GM21619 (cell line): Measurements from ENCODE around the gene MACC1.
A peak's percentile ranks its signal among the peaks of the same experiment; 100 is the strongest.

Experiments used
- ATAC-seq: cut with Tn5 transposase; IDR thresholded peaks from one replicate; pipeline ENCODE4 v1.9.1; 2021; ENCODE audit not compliant: unreplicated experiment

The MACC1 gene

GRCh38 chr7:20232848-20233247, 15.7 kb upstream of the MACC1 start:
- no peak for ATAC-seq

GRCh38 chr7:20229646-20230500, 12.7 kb upstream of the MACC1 start:
- no peak for ATAC-seq

GRCh38 chr7:20229081-20229480, 11.9 kb upstream of the MACC1 start:
- no peak for ATAC-seq

GRCh38 chr7:20228654-20229053, 11.5 kb upstream of the MACC1 start:
- no peak for ATAC-seq

- no peak for ATAC-seq
These were observed 10.2 kb upstream of the MACC1 start for GRCh38 chr7:20227291-20227795.

GRCh38 chr7:20226860-20227259, 9.7 kb upstream of the MACC1 start:
- ATAC-seq, result no peak

- ATAC-seq, result no peak
These were observed 8.2 kb upstream of the MACC1 start for GRCh38 chr7:20225384-20225783.

GRCh38 chr7:20224025-20224424, 6.8 kb upstream of the MACC1 start:
- no peak for ATAC-seq

GRCh38 chr7:20223356-20223755, 6.2 kb upstream of the MACC1 start:
- no peak for ATAC-seq

- no peak for ATAC-seq
These were observed 5.1 kb upstream of the MACC1 start for GRCh38 chr7:20222219-20222828.

- ATAC-seq, result no peak
These were observed 3.9 kb upstream of the MACC1 start for GRCh38 chr7:20220921-20221547.

GRCh38 chr7:20220293-20220761, 3.1 kb upstream of the MACC1 start:
- peak; percentile 19 for ATAC-seq

- ATAC-seq, result peak; percentile 71
These were observed 2.5 kb upstream of the MACC1 start for GRCh38 chr7:20219446-20220292.

- ATAC-seq, result no peak
These were observed 1.9 kb upstream of the MACC1 start for GRCh38 chr7:20219062-20219445.

- ATAC-seq, result no peak
These were observed 1.1 kb upstream of the MACC1 start for GRCh38 chr7:20218279-20218678.

GRCh38 chr7:20216406-20217036, 663 bp downstream of the MACC1 start:
- ATAC-seq, result no peak

- no peak for ATAC-seq
These were observed 2.1 kb downstream of the MACC1 start for GRCh38 chr7:20214921-20215669.

GRCh38 chr7:20214132-20214531, 3.1 kb downstream of the MACC1 start:
- ATAC-seq, result no peak

- ATAC-seq, result no peak
These were observed 3.8 kb downstream of the MACC1 start for GRCh38 chr7:20213378-20213777.

- no peak for ATAC-seq
These were observed 5.8 kb downstream of the MACC1 start for GRCh38 chr7:20211376-20211775.
